ENCODE measurements around the gene RTL10. TPM values are rescaled to one million over a fixed set of nuclear protein-coding genes. Genes with fewer than 3 reads are reported as not detected.

RTL10 gene
- total and polyA plus RNA-seq, 2 of the 8 experiments (the other 6 are each of a cell fraction or from before 2014, with no cell fraction given): 11.5 to 18.8 TPM

DNA sequence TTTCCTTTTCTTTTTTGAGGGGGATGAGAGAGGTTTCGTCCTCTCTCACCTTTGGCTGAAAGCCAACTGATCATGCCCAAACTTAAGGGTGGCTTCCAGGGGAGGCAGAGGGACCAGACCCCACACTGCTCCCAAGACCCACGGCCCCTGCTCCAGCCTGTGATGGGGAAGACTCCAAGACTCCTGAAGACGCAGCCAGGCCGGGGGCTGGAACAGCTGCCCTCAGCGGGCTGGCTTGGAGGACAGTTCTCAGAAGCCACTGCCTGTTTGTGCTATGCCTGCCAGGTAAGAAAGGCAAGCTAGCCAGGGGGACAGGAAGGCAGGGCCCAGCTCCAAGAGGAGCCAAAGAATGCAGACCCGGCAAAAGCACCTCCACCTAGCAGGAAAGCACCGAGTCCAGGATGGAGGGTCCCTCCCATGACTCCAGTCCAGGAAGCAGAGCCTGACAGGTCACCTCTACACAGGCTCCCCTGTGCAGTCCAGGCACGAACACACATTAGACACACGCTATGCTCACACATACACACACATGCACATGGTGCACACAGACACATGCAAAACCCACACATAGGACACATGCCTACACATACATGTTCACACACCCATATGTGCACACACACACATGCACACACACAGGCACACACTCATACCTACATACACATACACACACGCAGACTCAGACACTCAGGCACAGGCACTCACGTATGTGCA lies 31.3 kb downstream of the RTL10 start (continued):
- TF ChIP-seq JUND (IDR thresholded peaks at IDR 0.05; ENCODE audit: low read length): no peak
- no peak for TF ChIP-seq HDAC2 (IDR thresholded peaks at IDR 0.05; ENCODE audit: borderline replicate concordance in 1 of 2, low read depth in 2 of 2, low read length in 2 of 2)
- no peak for TF ChIP-seq TCF12 (IDR thresholded peaks at IDR 0.05; ENCODE audit: low read depth, low read length)
- no peak for TF ChIP-seq PHF8 (conservative IDR thresholded peaks at IDR 0.05; ENCODE audit: low read depth, low read length)
- no peak for TF ChIP-seq POU5F1 (IDR thresholded peaks at IDR 0.05; ENCODE audit: low read depth, low read length)
